RCC 7860 (cell line): ENCODE data around the gene IGSF9.
A peak's percentile ranks its signal among the peaks of the same experiment; 100 is the strongest.

Source experiments
- DNase-seq: peaks from one replicate; pipeline ENCODE4 v3.0.0-alpha.2; 2015; ENCODE audit warnings: low spot score
- FAIRE-seq: peaks from 2 replicates; lab custom pipeline; 2012; peaks lifted over from hg19 to GRCh38; lab: Jason Lieb, UNC

Gene IGSF9

DNA sequence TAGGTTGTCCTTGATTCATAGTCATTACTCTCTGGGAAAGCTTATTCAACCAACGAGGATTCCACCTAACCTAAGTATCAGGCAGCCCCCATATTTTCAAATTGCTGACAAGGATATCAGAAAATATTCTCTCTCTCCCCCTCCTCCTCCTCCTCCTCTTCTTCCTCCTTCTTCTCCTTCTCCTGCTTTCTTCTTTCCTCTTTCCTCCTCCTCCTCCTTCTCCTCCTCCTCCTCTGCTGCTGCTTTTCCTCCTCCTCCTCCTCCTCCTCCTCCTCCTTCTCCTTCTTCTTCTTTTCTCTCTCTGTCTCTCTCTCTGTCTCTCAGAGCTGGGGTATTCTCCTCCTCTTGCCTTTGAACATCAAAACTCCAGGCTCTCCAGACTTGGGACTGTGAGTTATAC lies 2.5 kb upstream of the IGSF9 start:
- no peak for FAIRE-seq
- DNase-seq: no peak

DNA sequence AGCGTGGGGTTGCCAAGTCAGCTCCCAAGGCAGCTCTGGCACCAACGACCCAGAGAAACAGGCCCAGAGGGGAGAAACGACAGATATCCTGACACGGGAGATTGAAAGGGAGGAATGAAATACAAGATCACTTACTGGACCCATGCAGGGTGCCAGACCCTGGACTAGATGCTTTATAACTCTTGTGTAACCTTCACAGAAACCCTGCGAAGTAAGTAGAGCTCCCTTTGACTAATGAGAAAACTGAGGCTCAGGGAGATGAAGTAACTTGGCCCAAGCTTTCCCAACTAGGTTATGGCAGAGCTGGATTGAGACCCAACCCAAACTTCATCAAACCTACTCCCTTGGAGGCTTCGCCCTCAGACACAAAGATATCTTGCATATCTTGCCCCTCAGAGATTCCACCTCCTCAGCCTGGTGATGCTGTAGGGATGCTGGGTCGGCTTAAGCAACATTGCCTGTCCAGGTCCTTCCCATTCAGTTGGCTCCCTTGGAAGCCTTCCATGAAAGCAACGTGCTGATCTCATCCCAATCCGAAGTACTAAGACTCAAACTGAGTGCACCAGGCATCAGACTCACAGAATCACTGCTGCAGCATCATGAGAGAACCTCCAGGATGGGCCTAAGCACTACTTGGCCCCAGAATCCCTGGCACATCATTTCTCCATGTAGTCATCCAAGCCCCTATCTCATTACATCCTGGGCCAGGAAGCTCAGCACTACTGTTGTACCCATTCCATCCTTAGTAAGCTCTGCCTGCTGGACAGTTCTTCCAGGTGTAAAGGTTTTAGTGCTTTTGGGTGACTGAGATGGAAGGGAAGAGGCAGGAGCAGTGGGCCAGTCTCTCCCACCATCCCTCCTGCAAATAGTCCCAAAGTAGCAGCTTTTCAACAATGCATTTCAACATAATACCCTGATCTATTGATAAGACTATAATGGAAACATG lies 1.1 kb upstream of the IGSF9 start:
- DNase-seq: no peak
- no peak for FAIRE-seq

DNA sequence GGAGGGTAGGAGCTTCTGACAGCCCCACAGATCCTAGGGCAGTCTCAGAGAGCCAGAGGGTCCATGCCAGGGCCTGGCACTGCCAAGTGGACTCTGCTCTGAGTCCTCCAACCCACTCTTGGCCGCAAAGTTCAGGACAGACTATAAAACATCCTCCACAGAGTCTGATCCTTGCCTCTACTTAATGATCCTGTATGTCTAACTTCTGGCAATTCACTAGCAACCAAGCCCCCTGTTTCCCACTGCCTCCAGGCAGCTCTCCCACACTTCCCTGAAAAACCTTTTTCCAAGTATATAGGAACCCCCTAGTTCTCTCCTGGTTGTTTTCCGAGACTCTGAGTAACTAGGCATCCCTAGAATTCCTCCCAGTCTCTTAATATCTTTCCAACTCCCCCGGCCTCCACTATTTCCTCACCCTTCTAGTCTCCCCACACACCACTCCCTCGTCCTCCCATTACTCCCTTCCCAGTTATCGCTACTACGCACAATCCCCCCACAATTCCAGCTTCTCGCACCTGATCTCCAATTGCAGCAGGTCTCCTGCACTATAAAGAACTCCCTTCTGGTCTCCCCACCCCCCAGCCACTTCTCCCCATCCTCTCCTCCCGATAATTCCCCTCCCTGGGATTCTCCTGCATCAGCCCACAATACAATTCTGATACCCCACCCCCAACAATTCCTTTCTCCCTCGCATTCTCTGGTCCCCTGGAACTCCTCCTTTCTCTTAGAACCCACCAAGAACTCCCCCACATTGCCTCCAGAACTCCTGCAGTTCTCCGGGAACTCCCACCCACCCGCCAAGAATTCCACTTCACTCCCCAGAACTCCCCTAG lies 574 bp downstream of the IGSF9 start:
- FAIRE-seq: no peak
- no peak for DNase-seq

GRCh38 chr1:159943908-159944622 lies 1.3 kb downstream of the IGSF9 start:
- no peak for FAIRE-seq

GRCh38 chr1:159943278-159943640 lies 2.2 kb downstream of the IGSF9 start:
- no peak for DNase-seq
- no peak for FAIRE-seq

More at GRCh38 chr1:159943908-159944622, 1.3 kb downstream of the IGSF9 start:
- no peak for DNase-seq

DNA sequence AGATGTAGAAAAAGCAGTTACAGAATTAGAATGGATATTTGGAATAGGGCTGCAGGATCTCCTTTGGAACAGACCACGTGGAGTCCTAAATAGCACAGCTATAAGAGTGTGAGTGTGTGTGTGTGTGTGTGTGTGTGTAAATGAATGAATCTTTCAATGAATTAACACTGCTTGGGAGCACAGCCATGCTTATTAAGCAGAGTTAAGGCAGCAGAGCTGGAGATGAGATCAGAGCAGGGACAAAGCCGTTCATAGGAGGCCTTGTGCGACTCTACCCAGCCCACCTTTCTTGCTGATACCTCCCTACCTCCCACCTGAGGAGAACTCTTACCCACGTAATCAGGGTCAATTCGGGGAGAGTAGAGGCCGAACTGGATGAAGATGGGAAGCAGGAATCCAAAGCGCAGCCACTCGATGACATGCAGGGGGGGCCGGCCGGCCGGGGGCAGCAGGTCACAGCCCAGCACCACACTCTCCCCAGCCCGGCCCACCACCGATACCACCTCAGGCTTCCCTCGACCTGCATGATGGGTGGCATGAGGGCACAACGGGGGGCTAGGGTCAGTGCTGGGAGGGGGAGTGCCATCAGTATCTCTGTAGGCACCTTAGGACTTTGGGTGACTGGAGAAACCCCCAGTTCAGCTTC lies 2.7 kb downstream of the IGSF9 start:
- DNase-seq (no peak), FAIRE-seq (no peak)

- FAIRE-seq: no peak
- DNase-seq: no peak
These were observed 3.5 kb downstream of the IGSF9 start for GRCh38 chr1:159941591-159942560.

GRCh38 chr1:159941141-159941540 lies 4.3 kb downstream of the IGSF9 start:
- FAIRE-seq (no peak), DNase-seq (no peak)

DNA sequence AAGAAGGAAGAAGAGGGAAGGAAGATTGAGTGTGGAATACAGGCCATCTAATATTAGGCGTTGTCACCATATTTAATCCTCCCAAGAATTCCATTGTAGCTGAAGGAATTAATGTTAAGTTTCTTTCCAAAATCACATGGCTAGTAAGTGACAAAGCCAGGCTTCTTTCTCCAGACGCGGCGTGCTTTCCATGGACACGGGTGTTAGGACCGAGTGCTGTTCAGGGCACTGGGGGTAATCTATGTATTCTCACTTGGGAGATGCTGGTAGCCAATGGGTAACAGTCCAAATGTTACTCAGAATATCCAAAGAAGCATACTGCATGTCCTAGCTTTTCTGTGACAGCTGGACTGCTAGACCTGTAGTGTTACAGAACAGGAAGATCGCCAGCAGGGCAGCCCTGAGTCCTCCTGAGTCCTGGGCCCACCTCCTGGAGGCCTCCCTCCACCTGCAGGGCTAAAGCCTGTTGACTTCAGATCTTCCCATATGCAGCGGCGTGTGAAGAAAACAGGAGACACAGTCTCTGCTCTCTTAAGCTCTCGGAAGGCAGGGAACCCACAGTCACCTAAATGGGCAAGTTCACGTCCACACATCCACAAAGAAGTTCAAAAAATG lies 5.3 kb downstream of the IGSF9 start:
- no peak for DNase-seq
- no peak for FAIRE-seq

DNA sequence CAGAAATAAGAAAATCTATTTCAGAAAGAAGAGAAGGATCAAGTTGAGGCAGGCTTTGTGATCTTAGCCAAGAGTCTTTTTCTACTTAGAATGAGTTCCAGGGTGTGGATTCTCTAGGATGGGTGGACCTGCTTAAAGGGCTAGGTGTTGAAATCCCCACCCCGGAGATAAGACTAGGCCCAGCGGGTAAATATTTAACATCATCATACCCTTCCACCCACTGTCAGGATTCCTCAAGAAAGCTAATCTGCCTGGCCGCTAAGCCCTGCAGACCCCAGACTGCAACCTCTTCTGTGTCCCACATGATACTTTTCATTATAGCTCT lies 5.8 kb downstream of the IGSF9 start:
- no peak for DNase-seq
- no peak for FAIRE-seq

DNA sequence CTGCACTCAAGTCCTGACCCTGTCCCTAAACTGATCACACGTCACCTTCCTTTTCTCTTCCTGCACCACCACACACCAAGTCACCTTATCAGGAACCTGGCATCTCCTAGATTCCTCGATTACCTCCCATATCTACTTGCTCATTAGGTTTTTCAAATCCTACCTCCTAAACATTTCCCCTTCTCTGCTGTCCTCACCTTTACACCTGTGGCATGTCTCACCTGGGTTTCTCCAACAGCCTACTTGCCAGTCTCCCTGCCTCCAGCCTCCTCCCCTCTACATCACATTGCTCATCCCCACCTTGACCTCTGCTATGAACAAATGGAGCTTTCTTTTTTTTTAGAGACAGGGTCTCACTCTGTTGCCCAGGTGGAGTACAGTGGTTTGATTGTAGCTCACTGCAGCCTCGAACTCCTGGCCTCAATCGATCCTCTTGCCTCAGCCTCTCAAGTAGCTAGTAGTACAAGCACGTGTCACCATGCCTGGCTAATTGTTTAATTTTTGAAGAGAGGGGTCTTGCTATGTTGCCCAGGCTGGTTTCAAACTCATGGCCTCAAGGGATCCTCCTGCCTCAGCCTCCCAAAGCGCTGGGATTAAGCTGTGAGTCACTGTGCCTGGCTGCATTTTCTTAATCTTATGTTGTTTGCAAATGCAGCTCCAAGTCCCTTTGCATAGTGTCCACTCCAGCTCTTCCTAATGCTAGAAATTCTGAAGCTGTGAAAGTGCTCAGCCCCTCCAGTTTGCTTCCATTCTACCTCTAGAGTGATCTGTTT lies 6.3 kb downstream of the IGSF9 start:
- FAIRE-seq: no peak
- DNase-seq: no peak

DNA sequence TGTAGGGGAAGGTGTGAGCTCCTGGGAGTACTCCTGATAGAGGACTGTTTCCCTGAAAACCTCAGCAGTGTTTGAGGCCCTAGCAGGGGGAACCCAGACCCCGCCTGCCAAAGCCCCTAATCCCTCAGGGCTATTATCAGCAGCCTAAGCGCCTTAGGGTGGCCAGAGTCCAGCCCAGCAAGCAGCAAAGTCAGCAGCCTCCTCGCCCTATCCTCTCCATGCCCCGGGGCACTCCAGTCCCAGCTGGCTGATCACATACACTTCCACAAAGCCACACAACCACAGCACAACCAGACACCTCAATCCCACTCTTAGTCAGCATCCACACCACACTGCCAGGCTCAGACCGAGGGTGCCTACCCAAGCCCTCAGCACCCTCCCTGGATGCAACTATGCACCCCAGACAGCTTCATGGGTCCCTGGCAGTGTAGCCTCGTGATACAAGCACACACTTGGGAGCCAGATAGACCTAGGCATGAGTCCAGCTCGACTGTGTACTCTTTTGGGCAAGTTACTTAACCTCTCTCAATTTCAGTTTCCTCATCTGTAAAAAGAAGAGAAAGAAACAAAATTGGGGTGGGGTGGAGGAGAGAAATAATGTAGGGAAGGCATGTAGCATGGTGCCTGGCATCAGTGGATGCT lies 7.1 kb downstream of the IGSF9 start:
- FAIRE-seq: no peak
- no peak for DNase-seq

GRCh38 chr1:159937054-159937750 lies 8.2 kb downstream of the IGSF9 start:
- FAIRE-seq (no peak), DNase-seq (no peak)

- FAIRE-seq (no peak), DNase-seq (peak; percentile 38)
These were observed 9.0 kb downstream of the IGSF9 start for GRCh38 chr1:159936273-159936904.

DNA sequence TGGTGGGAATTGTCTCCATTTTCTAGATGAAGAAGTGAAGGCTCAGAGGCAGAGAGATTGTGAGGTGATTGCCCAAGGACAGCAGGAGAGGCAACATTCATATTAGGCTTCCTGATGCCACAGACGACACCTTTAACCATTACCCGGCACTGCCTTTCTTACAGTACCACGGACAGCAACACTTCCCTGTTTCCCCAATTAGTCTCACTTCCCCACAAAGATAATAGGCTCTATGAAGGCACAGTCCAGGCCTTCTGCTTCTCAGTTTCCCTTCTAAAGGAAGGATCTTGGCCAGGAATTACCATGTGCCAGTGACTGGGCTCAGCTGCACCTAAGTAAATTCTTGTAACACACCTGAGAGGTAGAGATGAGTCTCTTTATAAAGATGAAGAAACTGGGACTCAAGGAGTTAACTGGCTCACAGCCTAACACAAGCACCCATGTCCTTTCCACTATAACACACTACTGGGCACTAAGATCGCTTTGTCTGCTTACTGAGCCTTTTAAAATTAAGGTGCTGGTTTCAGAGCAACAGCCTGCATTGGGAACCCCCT lies 9.6 kb downstream of the IGSF9 start:
- DNase-seq (no peak), FAIRE-seq (no peak)

DNA sequence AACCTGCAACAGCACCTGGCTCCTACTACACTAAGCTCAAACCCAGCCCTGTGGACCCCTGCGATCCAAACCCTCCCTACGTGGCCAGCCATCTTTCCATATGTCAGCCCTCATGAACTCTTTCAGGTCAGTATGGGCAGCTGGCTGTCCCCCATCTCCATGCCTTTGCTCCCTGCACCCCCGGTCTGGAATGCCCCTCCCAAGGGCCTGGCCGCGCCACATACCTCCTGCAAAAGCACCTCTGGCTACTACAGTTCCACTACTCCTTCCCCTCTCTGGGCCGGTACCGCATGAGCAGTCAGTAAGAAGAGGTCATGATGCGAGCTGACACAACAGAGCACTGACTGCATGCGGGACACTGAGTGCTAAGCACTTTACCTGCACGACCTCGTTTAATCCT lies 10.1 kb downstream of the IGSF9 start:
- FAIRE-seq (no peak), DNase-seq (no peak)
